ENCODE results near the gene FAF1. TPM values are rescaled to one million over a fixed set of nuclear protein-coding genes. Genes with fewer than 3 reads are reported as not detected.

Gene FAF1
- total and polyA plus RNA-seq, 9 of the 15 experiments (the other 6 are each of a cell fraction or from before 2014, with no cell fraction given): 48.7 to 225 (median 118) TPM

DNA sequence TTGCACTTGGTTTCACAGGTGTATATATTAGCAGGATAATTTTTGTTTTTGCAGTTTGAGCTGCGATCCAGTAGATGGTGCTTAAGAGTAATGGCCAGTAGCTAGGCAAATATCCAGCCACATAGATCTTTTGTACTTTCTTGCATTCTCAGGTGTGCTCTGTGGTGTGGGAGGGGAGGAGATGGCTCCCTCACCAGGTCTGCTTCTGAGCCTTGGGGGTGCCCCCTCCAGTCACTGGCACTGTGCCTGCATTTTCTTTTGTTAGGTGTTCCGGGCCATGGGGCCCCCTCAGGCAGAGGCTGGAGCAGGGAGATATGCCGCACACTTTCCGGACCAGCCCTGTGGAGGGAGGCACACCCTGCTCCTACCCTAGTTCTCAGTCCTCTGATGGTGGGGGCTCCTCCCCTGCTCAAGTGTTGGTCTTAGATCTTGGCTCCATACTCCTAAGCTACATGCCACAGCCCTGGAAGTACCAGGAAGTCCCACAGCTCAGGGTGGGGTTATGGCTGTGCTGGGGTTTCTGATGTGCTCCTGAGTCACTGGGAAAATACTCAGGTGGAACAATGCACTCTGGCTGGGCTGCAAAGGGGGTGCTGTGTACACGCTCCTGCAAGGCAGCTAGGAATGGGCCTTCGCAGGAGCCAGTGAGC lies 339.3 kb downstream of the FAF1 start:
- no peaks in the 10 kb centered on the region for H3K79me2 ChIP-seq (ENCODE audit: control insufficient read depth, insufficient read depth, low read length)
- FAIRE-seq: no peak
- peak overlapping the region in 1 of 2 experiments; percentile 59; a peak in 1 of 4 replicates for H3K9ac ChIP-seq (ENCODE audit: insufficient read depth in 1 of 2, low read depth in 2 of 2, low read length in 2 of 2)
- in situ Hi-C loops (cut with MboI): no loop called here
- H3K27ac ChIP-seq (ENCODE audit: extremely low read depth, low read depth, low read length): no peak overlapping the region
- peak; percentile 93 for ATAC-seq
- no peaks in the 10 kb centered on the region for H3K27me3 ChIP-seq (ENCODE audit: control insufficient read depth in 2 of 2, insufficient read depth in 2 of 2, low read length in 2 of 2)
- ChIA-PET POLR2A (interaction anchor here (0.7 to 2.2 kb wide), 4 partner anchors 10 to 19 kb away, joined by 3 to 7 read pairs (median 4); no protein-coding TSS in a partner anchor), CTCF (ENCODE audit: low intra/inter-chr PET ratio) (interaction anchor here (1.5 kb wide), 1 partner anchor 83 kb away, joined by 10 read pairs; no protein-coding TSS in a partner anchor)
- intact Hi-C loops (cut with micrococcal nuclease): loop anchor here (1.0 to 2.0 kb wide), 2 partner anchors 83 to 116 kb away; no protein-coding TSS in a partner anchor
- H2AFZ ChIP-seq (ENCODE audit: low read depth, low read length): no peak overlapping the region
- DNase-seq (ENCODE audit: extremely low read depth in 1 of 4, low spot score in 3 of 4): peak in 2 of 4 experiments; percentile 33 to 46
- 73% methylated on average over 6 of the region's 6 CpGs for WGBS (ENCODE audit: insufficient coverage, low coverage, missing lambda C conversion rate)
- peaks cover 8% of the 10 kb centered on the region; the same call in 1 of the 3 replicates for H3K36me3 ChIP-seq (ENCODE audit: control insufficient read depth, insufficient read depth, low read length)
- no peak overlapping the region for H3K4me2 ChIP-seq (ENCODE audit: insufficient read depth, low read length)
- no TSS peak for BruUV-seq (replicated peaks)
- no peaks in the 10 kb centered on the region for H4K20me1 ChIP-seq (replicated peaks; ENCODE audit: control insufficient read depth, insufficient read depth, low read length)
- no peak overlapping the region for H3K4me3 ChIP-seq
- H3K9me3 ChIP-seq (replicated peaks; ENCODE audit: control insufficient read depth, insufficient read depth, low read depth, low read length): no peaks in the 10 kb centered on the region
- H3K4me1 ChIP-seq (replicated peaks in 1 of 2; ENCODE audit: control insufficient read depth in 2 of 2, insufficient read depth in 2 of 2, low read length in 2 of 2): no peaks in the 10 kb centered on the region
- no peaks in the 10 kb centered on the region for H3K9me1 ChIP-seq (ENCODE audit: control insufficient read depth, insufficient read depth, low read length)
- TF ChIP-seq ZNF41 (CRISPR knock-in tag; conservative IDR thresholded peaks at IDR 0.05) (no peak), FOXJ2 (tag; IDR thresholded peaks at IDR 0.05) (no peak), GABPB2 (CRISPR knock-in tag; conservative IDR thresholded peaks at IDR 0.05) (no peak), MAFG (tag; conservative IDR thresholded peaks at IDR 0.05) (no peak), ZNF232 (CRISPR knock-in tag; IDR thresholded peaks at IDR 0.05) (no peak), ARID1B (IDR thresholded peaks at IDR 0.05) (peak; percentile 32; the same call in 1 of the 2 replicates), YBX1 (IDR thresholded peaks at IDR 0.05) (no peak), RAD21 (CRISPR knock-in tag; conservative IDR thresholded peaks at IDR 0.05 in 1 of 2, IDR thresholded peaks at IDR 0.05 in 1 of 2) (peak in 1 of 2 experiments; percentile 48; a peak in 2 of 4 replicates), HDAC1 (IDR thresholded peaks at IDR 0.05) (no peak)
- TF ChIP-seq, protein P1, sequence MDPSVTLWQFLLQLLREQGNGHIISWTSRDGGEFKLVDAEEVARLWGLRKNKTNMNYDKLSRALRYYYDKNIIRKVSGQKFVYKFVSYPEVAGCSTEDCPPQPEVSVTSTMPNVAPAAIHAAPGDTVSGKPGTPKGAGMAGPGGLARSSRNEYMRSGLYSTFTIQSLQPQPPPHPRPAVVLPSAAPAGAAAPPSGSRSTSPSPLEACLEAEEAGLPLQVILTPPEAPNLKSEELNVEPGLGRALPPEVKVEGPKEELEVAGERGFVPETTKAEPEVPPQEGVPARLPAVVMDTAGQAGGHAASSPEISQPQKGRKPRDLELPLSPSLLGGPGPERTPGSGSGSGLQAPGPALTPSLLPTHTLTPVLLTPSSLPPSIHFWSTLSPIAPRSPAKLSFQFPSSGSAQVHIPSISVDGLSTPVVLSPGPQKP (CRISPR knock-in tag; IDR thresholded peaks at IDR 0.05): no peak
- TF ChIP-seq, protein P2, sequence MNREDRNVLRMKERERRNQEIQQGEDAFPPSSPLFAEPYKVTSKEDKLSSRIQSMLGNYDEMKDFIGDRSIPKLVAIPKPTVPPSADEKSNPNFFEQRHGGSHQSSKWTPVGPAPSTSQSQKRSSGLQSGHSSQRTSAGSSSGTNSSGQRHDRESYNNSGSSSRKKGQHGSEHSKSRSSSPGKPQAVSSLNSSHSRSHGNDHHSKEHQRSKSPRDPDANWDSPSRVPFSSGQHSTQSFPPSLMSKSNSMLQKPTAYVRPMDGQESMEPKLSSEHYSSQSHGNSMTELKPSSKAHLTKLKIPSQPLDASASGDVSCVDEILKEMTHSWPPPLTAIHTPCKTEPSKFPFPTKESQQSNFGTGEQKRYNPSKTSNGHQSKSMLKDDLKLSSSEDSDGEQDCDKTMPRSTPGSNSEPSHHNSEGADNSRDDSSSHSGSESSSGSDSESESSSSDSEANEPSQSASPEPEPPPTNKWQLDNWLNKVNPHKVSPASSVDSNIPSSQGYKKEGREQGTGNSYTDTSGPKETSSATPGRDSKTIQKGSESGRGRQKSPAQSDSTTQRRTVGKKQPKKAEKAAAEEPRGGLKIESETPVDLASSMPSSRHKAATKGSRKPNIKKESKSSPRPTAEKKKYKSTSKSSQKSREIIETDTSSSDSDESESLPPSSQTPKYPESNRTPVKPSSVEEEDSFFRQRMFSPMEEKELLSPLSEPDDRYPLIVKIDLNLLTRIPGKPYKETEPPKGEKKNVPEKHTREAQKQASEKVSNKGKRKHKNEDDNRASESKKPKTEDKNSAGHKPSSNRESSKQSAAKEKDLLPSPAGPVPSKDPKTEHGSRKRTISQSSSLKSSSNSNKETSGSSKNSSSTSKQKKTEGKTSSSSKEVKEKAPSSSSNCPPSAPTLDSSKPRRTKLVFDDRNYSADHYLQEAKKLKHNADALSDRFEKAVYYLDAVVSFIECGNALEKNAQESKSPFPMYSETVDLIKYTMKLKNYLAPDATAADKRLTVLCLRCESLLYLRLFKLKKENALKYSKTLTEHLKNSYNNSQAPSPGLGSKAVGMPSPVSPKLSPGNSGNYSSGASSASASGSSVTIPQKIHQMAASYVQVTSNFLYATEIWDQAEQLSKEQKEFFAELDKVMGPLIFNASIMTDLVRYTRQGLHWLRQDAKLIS (CRISPR knock-in tag; IDR thresholded peaks at IDR 0.05): no peak
- TF ChIP-seq, protein P3, sequence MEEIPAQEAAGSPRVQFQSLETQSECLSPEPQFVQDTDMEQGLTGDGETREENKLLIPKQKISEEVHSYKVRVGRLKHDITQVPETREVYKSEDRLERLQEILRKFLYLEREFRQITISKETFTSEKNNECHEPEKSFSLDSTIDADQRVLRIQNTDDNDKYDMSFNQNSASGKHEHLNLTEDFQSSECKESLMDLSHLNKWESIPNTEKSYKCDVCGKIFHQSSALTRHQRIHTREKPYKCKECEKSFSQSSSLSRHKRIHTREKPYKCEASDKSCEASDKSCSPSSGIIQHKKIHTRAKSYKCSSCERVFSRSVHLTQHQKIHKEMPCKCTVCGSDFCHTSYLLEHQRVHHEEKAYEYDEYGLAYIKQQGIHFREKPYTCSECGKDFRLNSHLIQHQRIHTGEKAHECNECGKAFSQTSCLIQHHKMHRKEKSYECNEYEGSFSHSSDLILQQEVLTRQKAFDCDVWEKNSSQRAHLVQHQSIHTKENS (CRISPR knock-in tag; IDR thresholded peaks at IDR 0.05): no peak

Measured in K562 (cell line).